Erythroblast (primary cell): Measurements from ENCODE around the gene NUP98.
A peak's percentile ranks its signal among the peaks of the same experiment; 100 is the strongest.
"Not testable (repeated sequence)": the region's sequence is repeated elsewhere in the genome, so short reads cannot be mapped to it uniquely, and the experiment has no call there.

Experiments
- DNase-seq, 2 experiments: peaks; one replicate each; lab custom pipeline; 2025; lab: John Stamatoyannopoulos, UW
- GATA1 ChIP-seq: IDR thresholded peaks from 2 replicates; pipeline ENCODE4 v1.6.1; 2011; ENCODE audit warnings: low read depth, mild to moderate bottlenecking, control low read depth, low read length, moderate library complexity
- POLR2A ChIP-seq: IDR thresholded peaks from 2 replicates; pipeline ENCODE4 v1.6.1; 2011; ENCODE audit warnings: mild to moderate bottlenecking, low read length

NUP98 gene

GRCh38 chr11:3820971-3821370 is 23.6 kb upstream of the NUP98 start:
- TF ChIP-seq POLR2A (no peak), GATA1 (no peak)
- no peak for DNase-seq

DNA sequence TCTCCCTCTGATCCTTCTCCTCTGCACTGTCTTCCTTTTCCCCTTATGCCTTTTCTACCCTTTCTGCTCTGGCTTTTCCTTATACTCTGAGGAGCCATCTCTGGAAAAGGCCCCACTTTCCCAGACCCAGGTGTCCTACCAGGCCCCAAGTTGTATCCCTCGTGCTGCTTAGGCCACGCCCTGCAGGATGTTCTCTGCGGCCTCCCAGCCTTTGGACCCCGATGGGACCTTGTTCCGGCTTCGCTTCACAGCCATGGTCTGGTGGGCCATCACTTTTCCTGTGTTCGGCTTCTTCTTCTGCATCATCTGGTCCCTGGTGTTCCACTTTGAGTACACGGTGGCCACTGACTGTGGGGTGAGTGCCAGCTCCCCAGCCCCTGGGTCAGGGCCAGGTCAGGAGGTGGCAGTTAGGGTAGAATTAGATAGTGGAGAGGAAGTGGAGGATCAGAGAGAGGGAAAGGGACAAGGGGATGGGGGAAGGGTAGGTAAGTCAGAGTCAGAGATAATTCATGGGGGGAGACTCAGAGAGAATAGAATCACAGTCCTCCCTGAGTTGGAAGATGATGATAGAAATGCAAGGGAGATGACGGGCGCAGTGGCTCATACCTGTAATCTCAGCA is 19.9 kb upstream of the NUP98 start:
- no peak for DNase-seq
- TF ChIP-seq POLR2A (no peak), GATA1 (no peak)

DNA sequence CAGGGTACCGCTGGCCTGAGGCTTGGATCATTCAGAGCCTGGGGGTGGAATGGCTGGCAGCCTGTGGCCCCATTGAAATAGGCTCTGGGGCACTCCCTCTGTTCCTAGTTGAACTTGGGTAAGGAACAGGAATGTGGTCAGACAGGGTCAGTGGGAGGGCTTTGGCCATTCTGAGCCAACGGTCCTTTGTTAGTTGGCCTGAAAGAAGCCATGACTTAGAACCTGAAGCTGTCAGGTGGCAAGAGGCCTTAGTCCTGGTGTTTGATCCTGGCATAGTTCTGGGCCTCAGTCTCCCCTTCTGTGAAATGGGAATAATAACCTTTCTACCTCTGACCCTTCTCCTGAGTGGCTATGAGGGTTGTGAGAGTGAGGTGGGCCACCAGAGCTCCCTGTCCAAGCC is 19.3 kb upstream of the NUP98 start:
- DNase-seq: no peak
- TF ChIP-seq GATA1 (no peak), POLR2A (no peak)

DNA sequence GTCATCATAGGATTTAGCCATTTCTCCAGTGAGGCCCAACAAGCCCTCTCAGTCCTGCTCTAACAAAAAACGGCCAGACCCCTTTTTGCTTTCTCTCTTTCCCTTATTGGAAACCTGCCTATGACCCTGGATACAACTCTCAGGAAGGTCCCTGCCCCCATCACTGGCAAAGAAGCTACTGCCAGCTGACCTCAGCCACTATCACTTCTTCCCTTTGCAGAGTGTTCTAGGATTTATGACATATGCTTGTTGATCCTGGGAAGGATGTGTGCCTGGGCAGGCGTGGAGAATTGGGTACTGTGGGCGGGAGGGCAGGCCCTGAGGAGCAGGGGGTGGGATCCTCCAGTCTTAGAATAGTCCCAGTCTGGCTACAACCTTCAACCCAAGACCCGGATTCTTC is 18.5 kb upstream of the NUP98 start:
- no peak for DNase-seq
- no peak for TF ChIP-seq POLR2A
- no peak for TF ChIP-seq GATA1

GRCh38 chr11:3814832-3815231 is 17.5 kb upstream of the NUP98 start:
- not testable (repeated sequence) for DNase-seq

DNA sequence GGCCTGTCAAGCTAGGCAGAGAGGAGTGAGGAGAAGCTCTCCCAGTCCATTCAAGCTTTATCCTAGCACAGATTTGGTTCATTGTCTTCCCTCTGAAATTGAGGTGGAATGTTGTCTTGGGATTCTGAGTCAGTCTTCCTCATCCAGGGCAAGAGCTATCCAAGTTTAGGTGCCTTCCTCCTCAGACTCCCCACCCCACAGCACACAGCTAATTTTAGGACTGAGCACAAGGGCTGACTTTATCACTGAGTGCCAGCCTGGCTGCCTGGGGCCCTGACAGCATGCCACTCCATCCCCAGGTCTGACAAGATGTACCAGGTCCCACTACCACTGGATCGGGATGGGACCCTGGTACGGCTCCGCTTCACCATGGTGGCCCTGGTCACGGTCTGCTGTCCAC is 13.6 kb upstream of the NUP98 start:
- no peak for DNase-seq
- TF ChIP-seq GATA1: no peak
- TF ChIP-seq POLR2A: no peak

DNA sequence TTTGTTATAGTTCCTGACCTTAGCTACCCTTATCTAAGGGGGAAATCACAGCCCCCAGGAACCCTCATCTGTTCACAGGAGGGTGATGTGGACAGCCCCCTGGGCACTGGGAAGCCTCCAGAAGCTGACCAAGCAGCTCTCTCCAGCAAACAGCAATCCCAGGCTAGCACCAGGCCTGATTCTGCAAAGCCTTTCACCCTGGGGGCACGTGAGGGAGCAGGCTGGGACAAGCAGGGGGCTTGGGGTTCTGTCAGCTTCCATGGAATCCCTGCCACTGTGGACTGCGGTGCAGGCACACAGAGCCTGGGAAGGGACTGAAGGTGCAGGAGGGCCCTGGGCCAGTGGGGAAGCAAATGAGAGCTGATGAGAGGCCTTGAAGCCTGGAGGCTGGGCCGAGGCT is 13.1 kb upstream of the NUP98 start:
- no peak for DNase-seq
- no peak for TF ChIP-seq GATA1
- TF ChIP-seq POLR2A: no peak

GRCh38 chr11:3809624-3809928 is 12.2 kb upstream of the NUP98 start:
- DNase-seq: no peak
- TF ChIP-seq GATA1 (no peak), POLR2A (no peak)

DNA sequence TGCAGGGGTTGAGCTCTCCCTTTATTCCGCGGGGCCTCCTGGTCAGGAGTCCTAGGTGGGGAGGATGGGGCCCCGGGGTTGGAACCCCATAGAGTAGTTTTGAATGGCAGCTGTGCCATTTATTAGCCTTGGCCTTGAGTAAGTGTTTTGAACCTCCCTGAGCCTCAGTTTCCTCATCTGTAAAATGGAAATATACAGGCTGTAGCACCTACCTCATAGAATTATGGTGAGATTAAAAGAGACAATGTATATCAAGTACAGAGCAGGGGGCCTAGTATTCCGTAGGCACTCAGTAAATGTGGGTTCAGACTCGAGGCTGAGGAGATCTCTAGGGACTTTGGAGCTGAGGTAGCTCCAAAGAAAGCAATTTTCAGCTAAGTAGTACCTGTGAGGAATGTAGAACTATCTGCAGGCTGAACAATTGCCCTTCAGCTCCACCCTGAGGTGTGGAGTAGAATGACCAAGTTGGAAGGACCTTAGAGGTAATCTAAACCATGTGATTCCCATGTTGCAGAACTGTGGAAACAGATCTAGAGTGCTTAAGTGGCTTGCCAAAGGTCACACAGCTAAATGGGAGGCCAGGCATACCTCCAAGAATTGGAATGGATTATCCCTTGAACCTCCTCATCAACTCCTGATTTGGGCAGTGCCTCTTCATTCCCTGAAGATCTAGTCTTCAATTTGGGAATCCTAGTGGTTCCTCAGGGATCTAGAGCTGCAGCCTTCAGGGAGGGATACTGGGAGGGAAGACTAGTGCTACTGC is 11.7 kb upstream of the NUP98 start:
- TF ChIP-seq POLR2A (no peak), GATA1 (no peak)
- DNase-seq: peak; percentile 53 to 66

DNA sequence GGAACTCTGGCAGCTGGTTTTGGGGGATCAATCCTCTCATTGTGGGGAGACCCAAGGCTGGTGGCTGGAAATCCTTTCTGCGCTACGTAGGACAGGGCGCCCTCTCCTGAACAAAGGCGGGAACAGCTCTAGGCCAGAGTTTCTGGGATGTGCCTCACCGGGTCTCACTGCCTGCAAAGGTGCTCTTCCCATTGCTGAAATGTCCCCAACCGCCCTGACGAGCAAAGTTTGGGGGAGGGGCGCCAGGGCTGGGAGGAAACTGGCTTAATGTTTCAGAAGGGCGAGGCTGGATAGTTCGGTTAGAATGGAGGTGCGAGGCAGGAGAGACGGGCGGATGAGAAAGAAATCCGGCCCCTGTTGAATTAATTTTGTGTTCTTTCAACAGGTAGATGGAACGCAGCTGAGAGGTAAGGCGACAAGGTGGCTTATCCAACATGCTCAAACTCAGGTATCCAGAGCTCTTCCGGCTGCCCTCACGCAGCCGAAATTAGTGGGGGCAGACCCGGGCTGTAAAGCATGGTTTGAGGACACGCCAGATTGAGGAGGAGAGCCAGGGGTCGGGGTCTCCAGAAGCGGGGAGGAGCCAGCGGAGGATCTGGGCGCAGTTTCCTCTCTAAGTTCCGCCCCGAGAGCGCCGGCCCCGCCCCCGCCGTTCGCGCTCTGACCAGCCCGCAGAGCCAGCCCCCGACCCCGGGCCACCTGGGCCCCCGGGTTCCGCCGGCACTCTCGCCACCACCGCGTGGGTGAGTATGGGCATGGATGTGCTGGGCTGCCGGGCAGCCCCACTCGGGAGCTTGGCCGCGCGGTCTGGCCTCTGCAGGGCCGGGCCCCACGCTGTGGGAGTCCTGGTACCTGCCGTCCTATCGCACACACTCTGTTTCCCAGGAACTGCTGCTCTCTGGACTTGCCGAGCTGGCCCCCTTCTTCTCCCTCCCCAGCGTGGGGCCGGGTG is 10.8 kb upstream of the NUP98 start, which contains the start of gene PGAP2:
Gene PGAP2 (plus strand): TSS at position 652 of the 952 bp plus-strand sequence. CDS start 2,700 bp downstream, outside the sequence.
- peak; percentile 62 to 73 for DNase-seq
- TF ChIP-seq POLR2A (no peak), GATA1 (no peak)

DNA sequence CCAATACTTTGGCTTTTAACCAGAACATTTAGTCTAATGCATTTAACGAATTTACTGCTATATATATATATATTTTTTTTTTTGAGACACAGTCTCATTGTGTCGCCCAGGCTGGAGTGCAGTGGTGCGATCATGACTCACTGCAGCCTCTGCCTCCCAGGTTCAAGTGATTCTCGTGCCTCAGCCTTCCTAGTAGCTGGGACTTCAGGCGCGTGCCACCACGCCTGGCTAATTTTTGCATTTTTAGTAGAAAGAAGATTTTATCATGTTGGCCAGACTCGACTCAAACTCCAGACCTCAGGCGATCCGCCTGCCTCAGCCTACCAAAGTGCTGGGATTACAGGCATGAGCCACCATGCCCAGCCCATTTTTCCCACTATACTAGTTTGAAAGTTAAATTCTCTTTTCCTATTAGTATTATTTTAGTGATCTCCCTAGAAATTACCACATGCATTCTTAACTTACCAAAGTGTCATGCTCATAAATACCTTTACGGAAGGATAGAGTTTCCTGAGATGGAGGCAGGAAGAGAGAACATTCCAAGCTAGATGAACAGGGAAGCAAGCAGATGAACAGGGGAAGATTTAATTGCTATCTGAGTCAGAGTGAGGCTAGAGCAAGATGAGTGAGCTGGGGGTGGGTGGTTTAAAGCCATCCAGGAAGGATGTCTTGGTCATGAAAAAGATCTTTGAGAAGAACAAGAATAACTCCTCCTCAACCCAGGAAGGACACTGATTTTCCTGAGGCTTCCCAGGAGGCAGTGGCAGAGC is 6.6 kb upstream of the NUP98 start:
- TF ChIP-seq POLR2A (no peak), GATA1 (no peak)
- no peak for DNase-seq

DNA sequence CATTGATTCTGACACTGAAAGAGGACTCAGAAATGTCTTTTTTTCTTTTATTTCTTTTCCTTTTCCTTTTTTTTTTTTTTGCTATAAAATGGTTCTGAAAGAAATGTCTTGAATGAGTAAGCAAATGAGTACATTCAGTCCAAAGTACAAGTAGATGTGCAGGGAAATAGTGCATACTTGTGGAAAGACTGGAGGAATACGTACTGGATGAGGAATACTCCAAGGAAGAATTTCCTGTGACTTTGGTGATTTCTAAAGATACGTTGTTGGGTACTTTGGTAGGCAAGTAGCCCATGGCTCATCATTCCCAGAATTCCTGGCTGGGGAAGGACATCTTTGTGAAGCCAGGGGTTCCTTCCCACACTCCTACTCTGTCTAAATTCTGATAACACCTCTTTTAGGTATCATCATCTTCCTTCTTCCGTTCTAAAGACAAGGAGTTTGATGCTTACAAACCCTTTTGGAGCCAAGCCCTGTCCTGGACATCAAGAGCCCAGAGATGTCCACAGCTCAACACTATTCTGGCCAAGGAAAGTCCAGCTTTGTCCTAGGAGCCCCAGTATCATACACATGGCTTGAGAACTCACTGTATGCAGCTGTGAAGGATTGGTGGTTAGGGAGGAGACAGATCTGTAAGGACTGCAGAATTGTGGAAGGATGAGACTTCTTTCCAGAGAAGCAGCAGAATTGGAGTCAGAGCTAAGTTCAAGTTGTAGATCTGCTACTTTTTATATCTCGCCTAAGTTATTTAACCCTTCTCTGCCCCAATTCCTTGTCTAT is 4.8 kb upstream of the NUP98 start:
- TF ChIP-seq GATA1 (no peak), POLR2A (no peak)

More for the DNA sequence above, 4.8 kb upstream of the NUP98 start:
- no peak for DNase-seq
